ENCODE data around the gene POLR2L. TPM values are rescaled to one million over a fixed set of nuclear protein-coding genes. Genes with fewer than 3 reads are reported as not detected.
A peak's percentile ranks its signal among the peaks of the same experiment; 100 is the strongest.

Gene POLR2L
- total and polyA plus RNA-seq, 9 donors = 4.9 to 89.3 (median 62.7) TPM

DNA sequence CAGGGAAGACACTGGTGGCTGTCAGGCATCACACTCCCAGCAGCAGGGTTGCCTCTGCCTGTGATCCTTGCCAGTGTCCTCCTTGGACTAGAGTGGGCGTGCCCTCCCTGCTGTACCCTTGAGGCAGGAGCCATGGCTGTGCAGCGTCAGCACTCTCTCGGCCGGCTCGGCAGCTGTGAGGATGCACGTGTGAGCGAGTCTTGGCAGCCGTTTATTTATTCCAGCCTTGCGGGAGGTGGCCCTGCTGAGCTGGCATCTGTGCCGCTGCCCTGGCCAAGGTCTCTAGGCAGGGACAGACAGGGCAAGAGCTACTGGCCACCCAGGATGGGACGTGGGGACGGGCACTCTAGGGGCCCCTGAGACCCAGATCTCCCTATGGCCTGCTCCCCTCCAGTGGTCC lies 34.2 kb upstream of the POLR2L start:
- Histone ChIP-seq H3K9me3 (no peaks in the 10 kb centered on the region), H3K27ac (no peak overlapping the region), H3K27me3 (no peaks in the 10 kb centered on the region), H3K4me3 (no peak overlapping the region), H3K36me3 (no peaks in the 10 kb centered on the region), H3K4me1 (ENCODE audit: insufficient read depth) (peaks cover 10% of the 10 kb centered on the region)
- TF ChIP-seq CTCF (IDR thresholded peaks at IDR 0.05) (no peak), EP300 (IDR thresholded peaks at IDR 0.05) (no peak), POLR2A (IDR thresholded peaks at IDR 0.05) (no peak)
- WGBS, 3 donors = 27 to 65% (median 60%) methylated on average over 12 of the region's 12 CpGs
- intact Hi-C loops (cut with DNase I) = no loop called here
- peak in 2 of 5 donors; percentile 43 to 68 for DNase-seq

GRCh38 chr11:875769-876301 lies 33.5 kb upstream of the POLR2L start:
- intact Hi-C loops (cut with DNase I) = no loop called here

DNA sequence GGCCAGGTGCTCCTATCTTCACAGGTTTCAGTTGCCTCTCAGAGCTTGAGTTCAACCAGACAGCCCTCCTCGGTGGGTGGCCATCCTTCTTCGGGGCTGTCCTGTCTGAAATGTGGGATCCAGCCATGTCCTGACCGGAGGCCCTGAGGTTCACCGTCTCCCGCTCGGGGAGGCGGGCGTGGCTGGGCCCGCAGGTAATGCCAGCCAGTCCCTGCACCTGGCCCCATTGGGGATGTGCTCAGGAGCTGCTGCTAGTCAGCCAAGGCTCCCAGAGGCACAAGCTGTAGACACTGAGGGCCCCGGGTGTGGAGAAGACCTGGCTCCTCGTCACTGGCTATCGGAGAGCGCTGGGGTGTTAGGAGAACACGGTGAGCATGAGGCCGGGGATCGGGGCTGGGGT lies 32.9 kb upstream of the POLR2L start:
- intact Hi-C loops (cut with DNase I) = no loop called here
- H3K36me3 ChIP-seq = no peaks in the 10 kb centered on the region
- H3K9me3 ChIP-seq = no peaks in the 10 kb centered on the region

More at GRCh38 chr11:875769-876301, 33.5 kb upstream of the POLR2L start:
- H3K4me3 ChIP-seq = no peak overlapping the region
- no peak overlapping the region for H3K27ac ChIP-seq
- H3K36me3 ChIP-seq = no peaks in the 10 kb centered on the region
- no peaks in the 10 kb centered on the region for H3K9me3 ChIP-seq
- no peaks in the 10 kb centered on the region for H3K27me3 ChIP-seq
- no peak for DNase-seq
- 85 to 91% (median 87%) methylated on average over 21 of the region's 21 CpGs for WGBS, 3 donors
- no peak for TF ChIP-seq POLR2A (IDR thresholded peaks at IDR 0.05)
- no peak for TF ChIP-seq CTCF (IDR thresholded peaks at IDR 0.05)
- TF ChIP-seq EP300 (IDR thresholded peaks at IDR 0.05) = no peak
- H3K4me1 ChIP-seq (ENCODE audit: insufficient read depth) = peaks cover 10% of the 10 kb centered on the region

GRCh38 chr11:873706-874105 lies 31.4 kb upstream of the POLR2L start:
- no peaks in the 10 kb centered on the region for H3K36me3 ChIP-seq
- H3K9me3 ChIP-seq = no peaks in the 10 kb centered on the region
- no peak overlapping the region for H3K4me3 ChIP-seq
- 7 to 16% (median 10%) methylated on average over 11 to 12 of the region's 12 CpGs for WGBS, 3 donors
- peak overlapping the region in 1 of 2 donors; percentile 58 for H3K27ac ChIP-seq
- DNase-seq = peak in 2 of 5 donors; percentile 49 to 50
- no peak for TF ChIP-seq POLR2A (IDR thresholded peaks at IDR 0.05)
- no peak for TF ChIP-seq CTCF (IDR thresholded peaks at IDR 0.05)
- no peak for TF ChIP-seq EP300 (IDR thresholded peaks at IDR 0.05)
- H3K4me1 ChIP-seq (ENCODE audit: insufficient read depth) = peaks cover 10% of the 10 kb centered on the region
- intact Hi-C loops (cut with DNase I) = no loop called here
- H3K27me3 ChIP-seq = no peaks in the 10 kb centered on the region

More for the DNA sequence above, 32.9 kb upstream of the POLR2L start:
- Histone ChIP-seq H3K4me3 (no peak overlapping the region), H3K4me1 (ENCODE audit: insufficient read depth) (peaks cover 10% of the 10 kb centered on the region), H3K27ac (no peak overlapping the region), H3K27me3 (no peaks in the 10 kb centered on the region)
- no peak for DNase-seq
- 83 to 87% (median 83%) methylated on average over 16 of the region's 16 CpGs for WGBS, 3 donors
- TF ChIP-seq POLR2A (IDR thresholded peaks at IDR 0.05) = no peak
- no peak for TF ChIP-seq CTCF (IDR thresholded peaks at IDR 0.05)
- no peak for TF ChIP-seq EP300 (IDR thresholded peaks at IDR 0.05)

Measured in ovary (tissue), 9 donors.